GM11168 (cell line): ENCODE measurements around the gene CFAP299.

Experiments
- in situ Hi-C: fragments of 300-500 bp; cut with MboI; formaldehyde crosslinking; loops from one replicate; pipeline ENCODE4 v1.12.0; 2022; ENCODE audit warnings: low sequenced_read_pairs; ENCODE audit not compliant: unreplicated experiment

Gene CFAP299

DNA sequence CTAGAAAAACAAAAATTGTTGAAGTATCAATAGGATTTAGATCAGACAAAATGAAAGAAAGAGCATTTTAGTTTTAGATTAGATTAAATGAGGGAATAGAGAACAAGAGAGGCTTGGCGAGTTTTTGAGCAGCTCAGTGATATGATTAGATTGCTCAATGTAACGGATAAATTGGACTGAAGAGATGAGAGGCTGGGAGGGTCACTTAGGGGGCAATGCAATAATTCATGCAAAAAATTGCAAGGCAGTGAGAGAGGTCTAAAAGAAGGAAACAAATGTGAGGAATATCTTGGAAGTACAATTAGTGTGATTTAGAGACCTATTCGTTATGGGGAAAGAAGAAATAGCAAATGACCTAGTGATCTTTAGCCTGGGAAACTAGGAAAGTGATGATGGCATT is 644.7 kb downstream of the CFAP299 start:
- in situ Hi-C loops = no loop called here

DNA sequence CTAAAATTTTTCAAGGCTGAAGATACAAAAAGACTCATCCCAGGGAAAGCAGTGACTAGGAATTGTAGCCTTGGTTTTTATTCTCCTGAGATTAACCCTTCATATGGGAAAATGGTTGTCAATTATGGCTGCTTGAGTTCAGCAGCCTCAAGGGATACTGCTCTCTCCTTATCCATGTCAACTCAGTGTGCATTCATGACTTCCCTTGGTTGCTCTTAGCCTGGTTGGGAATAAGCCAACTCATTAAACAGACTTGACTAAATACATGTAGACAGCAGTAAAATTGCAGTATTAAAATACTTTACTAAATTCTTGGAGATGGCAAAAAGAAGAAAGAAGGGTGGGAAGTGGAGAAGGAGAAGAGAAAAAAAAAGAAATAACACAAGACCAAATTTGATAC is 650.5 kb downstream of the CFAP299 start:
- in situ Hi-C loops = no loop called here

DNA sequence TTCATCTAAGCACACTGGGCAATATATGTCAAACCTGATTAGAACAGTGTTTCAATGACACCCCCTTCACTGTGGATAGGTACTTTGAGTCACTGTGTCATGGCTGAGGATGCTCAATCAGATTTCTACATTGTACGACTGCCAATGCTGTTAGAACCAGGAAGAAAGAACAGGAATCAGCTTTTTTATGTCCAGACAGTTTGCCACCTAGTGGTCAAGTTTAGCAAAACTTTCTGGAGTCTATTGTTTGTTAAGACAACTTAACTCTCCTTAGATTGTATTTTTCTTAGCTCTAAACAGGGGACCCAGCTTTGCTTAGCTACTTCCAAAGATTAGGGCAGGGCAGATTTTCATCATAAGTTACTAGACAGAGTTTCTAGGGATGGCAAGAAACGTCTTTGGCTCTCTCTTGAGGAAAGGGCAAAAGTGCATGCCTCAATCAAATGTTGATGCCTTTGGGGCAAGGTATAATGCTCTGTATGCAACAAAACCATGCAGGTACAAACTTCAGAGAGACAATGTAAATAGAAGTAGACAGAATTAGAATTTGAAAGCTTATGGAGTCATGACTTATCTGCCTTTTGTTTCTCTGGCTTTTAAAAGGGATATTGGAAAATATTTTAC is 654.5 kb downstream of the CFAP299 start:
- in situ Hi-C loops = no loop called here

DNA sequence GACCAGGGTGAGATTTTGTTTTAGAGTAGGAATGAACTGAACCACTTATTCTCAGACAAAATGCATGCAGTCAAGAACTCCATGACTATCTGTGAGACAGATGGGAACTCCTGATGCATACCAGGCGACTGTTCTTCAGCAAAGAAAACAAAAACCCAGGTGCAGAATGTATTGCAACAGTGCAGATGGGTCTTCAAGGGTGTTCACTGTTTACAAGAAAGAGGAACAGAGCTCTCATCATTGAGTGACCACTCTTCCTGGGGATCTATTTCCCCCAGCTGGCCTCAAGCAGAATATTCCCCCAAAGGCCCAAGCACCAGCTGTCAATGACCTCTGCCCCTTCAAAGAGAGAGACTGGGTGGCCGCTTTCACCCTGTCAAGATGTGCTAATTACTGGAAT is 655.3 kb downstream of the CFAP299 start:
- in situ Hi-C loops = no loop called here

DNA sequence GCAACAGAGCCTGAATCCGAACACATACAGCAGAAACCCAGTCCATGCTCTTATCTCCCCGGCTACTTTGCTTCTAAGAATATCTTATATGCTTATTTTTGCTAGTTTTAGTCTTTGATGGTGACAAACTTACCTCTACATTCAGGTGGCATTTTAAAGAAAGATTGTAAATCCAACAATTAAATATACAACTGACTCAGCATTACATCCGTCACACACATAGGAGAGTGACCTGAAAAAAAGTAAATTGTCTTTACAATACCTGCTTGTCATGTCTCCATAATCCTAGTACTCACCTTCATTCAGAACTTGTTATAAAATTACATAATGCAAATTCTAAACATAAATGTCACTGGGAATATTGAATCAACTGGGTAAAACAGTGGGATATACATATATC is 664.4 kb downstream of the CFAP299 start:
- in situ Hi-C loops = no loop called here

DNA sequence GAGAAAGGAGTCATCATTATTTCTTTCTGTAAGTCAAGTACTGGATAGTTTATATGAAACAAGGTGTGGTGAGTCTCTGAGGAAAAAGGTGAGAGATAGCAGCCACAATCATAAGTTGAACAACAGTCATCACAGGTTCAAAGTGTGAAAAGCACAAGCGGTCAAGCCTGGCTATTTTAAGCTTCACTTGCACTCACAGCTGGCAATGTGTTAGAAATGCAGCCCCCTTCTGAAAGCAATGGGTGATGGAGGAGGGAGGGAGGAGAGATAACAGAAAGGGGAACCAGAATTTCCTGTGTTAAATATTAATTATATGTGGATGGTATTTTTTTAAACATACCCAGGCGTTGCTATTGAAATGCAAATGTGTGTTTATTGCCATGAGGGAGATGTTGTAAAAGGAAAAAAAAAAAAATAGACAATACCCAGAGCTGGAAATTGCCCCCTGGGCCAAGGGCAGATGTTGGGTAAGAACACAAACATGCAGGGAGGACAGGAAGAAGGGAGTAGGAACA is 668.1 kb downstream of the CFAP299 start:
- in situ Hi-C loops = no loop called here

DNA sequence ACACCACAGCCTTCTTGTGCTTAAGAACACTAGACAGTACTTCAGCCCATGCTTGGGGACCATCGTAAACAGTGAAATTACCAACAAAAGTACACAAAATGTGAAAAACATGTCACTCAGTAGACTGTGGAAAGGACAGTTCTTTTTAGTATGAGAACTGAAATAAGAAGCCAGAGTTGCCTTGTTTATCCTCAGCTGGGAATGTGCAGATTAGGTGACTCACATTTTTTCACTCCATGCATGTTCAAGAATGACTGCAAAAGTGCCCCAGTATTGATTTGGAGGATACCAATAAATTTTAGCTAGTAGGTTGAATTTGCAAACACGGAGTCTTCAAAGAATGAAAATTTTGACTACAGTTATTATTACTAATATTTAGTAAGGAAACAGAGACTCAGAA is 671.9 kb downstream of the CFAP299 start:
- in situ Hi-C loops = no loop called here
